Hepatocyte (in vitro differentiated cells): ENCODE data around the gene CNTNAP1.

ENCODE experiments used
- CTCF ChIP-seq: fragments of 200-600 bp; sonication (generic); IDR thresholded peaks from 2 replicates; pipeline ENCODE4 v1.5.1; 2016; ENCODE audit warnings: antibody characterized with exemption, mild to moderate bottlenecking; ENCODE audit not compliant: poor library complexity
- EZH2 ChIP-seq: fragments of 200-600 bp; sonication (generic); IDR thresholded peaks from 2 replicates; pipeline ENCODE4 v1.6.1; 2016; ENCODE audit warnings: antibody characterized with exemption, mild to moderate bottlenecking, borderline replicate concordance
- EZH2phosphoT487 ChIP-seq: fragments of 200-600 bp; sonication (generic); IDR thresholded peaks from one replicate; pipeline ENCODE4 v1.6.1; 2018; ENCODE audit warnings: antibody characterized with exemption, mild to moderate bottlenecking, low read depth, moderate library complexity; ENCODE audit not compliant: unreplicated experiment, severe bottlenecking

- TF ChIP-seq CTCF (no peak), EZH2phosphoT487 (no peak), EZH2 (no peak)
These were observed 18.4 kb downstream of the CNTNAP1 start for GRCh38 chr17:42700586-42701289.
